Measurements from ENCODE around the gene NPL.

NPL gene

GRCh38 chr1:182823220-182823619 lies 33.6 kb downstream of the NPL start:
- no peak for DNase-seq

GRCh38 chr1:182826892-182827291 lies 37.3 kb downstream of the NPL start:
- DNase-seq, result no peak

- DNase-seq, result no peak
Observed at GRCh38 chr1:182829285-182829932, 39.8 kb downstream of the NPL start.

GRCh38 chr1:182833271-182833670 lies 43.7 kb downstream of the NPL start:
- DNase-seq, result no peak

- DNase-seq, result no peak
Observed at GRCh38 chr1:182834326-182834725, 44.8 kb downstream of the NPL start.

GRCh38 chr1:182835806-182836205 lies 46.2 kb downstream of the NPL start:
- DNase-seq, result no peak

GRCh38 chr1:182839209-182840066 lies 49.9 kb downstream of the NPL start, which contains the start of gene DHX9:
Gene DHX9 (plus strand): TSS chr1:182839347. CDS start chr1:182842567, 3,220 bp downstream.
- DNase-seq, result peak; percentile 95

- no peak for DNase-seq
Observed at GRCh38 chr1:182841368-182841988, 51.9 kb downstream of the NPL start.

GRCh38 chr1:182842265-182842664 lies 52.7 kb downstream of the NPL start:
- DNase-seq, result no peak

GRCh38 chr1:182845379-182845778 lies 55.8 kb downstream of the NPL start:
- DNase-seq, result no peak

GRCh38 chr1:182845894-182846293 lies 56.3 kb downstream of the NPL start:
- no peak for DNase-seq

- no peak for DNase-seq
Observed at GRCh38 chr1:182847105-182847504, 57.5 kb downstream of the NPL start.

- no peak for DNase-seq
Observed at GRCh38 chr1:182848736-182849135, 59.2 kb downstream of the NPL start.

GRCh38 chr1:182850319-182850718 lies 60.7 kb downstream of the NPL start:
- no peak for DNase-seq

- peak; percentile 14 for DNase-seq
Observed at GRCh38 chr1:182851825-182852224, 62.3 kb downstream of the NPL start.

- no peak for DNase-seq
Observed at GRCh38 chr1:182855911-182856310, 66.3 kb downstream of the NPL start.

- no peak for DNase-seq
Observed at GRCh38 chr1:182857212-182857611, 67.6 kb downstream of the NPL start.

- DNase-seq, result no peak
Observed at GRCh38 chr1:182860658-182861057, 71.1 kb downstream of the NPL start.

- DNase-seq, result no peak
Observed at GRCh38 chr1:182861994-182862393, 72.4 kb downstream of the NPL start.

- no peak for DNase-seq
Observed at GRCh38 chr1:182862827-182863226, 73.3 kb downstream of the NPL start.

GRCh38 chr1:182863940-182864339 lies 74.4 kb downstream of the NPL start:
- no peak for DNase-seq

- DNase-seq, result no peak
Observed at GRCh38 chr1:182867861-182868260, 78.3 kb downstream of the NPL start.

GRCh38 chr1:182869241-182869666 lies 79.7 kb downstream of the NPL start:
- no peak for DNase-seq

- no peak for DNase-seq
Observed at GRCh38 chr1:182872881-182873280, 83.3 kb downstream of the NPL start.
